WI38 (cell line): ENCODE measurements around the gene GALNT18.

Experiments used
- H3K4me3 ChIP-seq: 2 replicates; pipeline ENCODE4 v1.5.1; 2011; ENCODE audit warnings: low read depth, mild to moderate bottlenecking, control low read depth, low read length
- CTCF ChIP-seq: IDR thresholded peaks from 2 replicates; pipeline ENCODE4 v1.5.1; 2012; ENCODE audit warnings: low read depth, mild to moderate bottlenecking, control low read depth, low read length

Gene GALNT18

GRCh38 chr11:11502263-11502861, 119.4 kb downstream of the GALNT18 start:
- no peak for TF ChIP-seq CTCF
- no peak overlapping the region for H3K4me3 ChIP-seq

GRCh38 chr11:11501546-11502262, 120.1 kb downstream of the GALNT18 start:
- no peak for TF ChIP-seq CTCF
- H3K4me3 ChIP-seq, result no peak overlapping the region

GRCh38 chr11:11500744-11501487, 120.9 kb downstream of the GALNT18 start:
- H3K4me3 ChIP-seq, result no peak overlapping the region
- TF ChIP-seq CTCF, result no peak

GRCh38 chr11:11499300-11499699, 122.5 kb downstream of the GALNT18 start:
- TF ChIP-seq CTCF, result no peak
- H3K4me3 ChIP-seq, result no peak overlapping the region

GRCh38 chr11:11498195-11498594, 123.6 kb downstream of the GALNT18 start:
- TF ChIP-seq CTCF, result no peak
- H3K4me3 ChIP-seq, result no peak overlapping the region

- no peak overlapping the region for H3K4me3 ChIP-seq
- TF ChIP-seq CTCF, result no peak
Measured at GRCh38 chr11:11496879-11497278, 124.9 kb downstream of the GALNT18 start.

- H3K4me3 ChIP-seq, result no peak overlapping the region
- no peak for TF ChIP-seq CTCF
Measured at GRCh38 chr11:11494348-11494747, 127.5 kb downstream of the GALNT18 start.
